ENCODE measurements around the gene LZTR1. TPM values are rescaled to one million over a fixed set of nuclear protein-coding genes. Genes with fewer than 3 reads are reported as not detected.

Gene LZTR1
- total RNA-seq, 1 experiment from 2014 or later: 37.2 TPM

DNA sequence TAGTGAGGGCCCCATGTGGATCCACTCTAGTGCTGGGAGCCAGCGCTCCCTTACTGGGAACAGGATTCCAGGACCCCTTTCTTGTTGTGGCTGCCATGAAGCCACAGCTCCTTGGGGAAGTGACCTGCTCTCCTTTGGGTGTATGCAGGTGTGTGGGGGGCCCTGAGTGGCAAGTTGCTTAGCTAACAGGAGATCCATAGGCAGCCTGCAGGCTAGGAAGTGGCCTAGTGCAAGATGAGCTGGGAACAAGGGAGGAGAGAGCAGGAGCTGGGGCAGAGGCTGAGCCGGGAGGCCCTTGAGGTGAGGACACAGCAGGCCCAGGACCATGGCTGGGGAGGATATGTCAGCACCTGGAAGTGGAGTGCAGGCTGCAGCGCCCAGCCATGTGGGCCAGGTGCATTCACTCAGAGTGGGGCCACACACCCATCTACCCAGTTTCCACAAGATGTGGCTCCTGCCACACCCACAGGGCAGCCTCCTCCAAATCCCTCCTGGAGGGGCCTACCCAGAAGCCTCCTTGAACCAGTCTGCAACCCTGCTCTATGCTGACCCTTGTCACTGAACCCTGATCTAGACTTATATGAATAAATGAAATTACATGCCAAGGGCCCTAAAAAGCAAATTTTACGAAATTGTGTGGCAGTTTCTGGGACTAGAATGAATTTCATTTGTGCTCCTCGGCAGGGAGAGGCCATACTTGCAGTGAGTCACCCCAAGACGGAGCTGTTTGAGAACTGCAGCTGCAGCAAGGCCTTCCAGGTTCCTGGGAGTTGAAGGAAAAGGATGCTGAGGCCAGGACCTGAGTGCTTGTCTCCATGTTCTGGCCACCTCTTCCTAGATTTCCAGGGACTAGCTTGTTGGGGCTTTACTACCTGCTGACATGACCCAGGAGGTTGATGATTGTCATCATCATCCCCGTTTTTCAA, 16.6 kb downstream of the LZTR1 start:
- H3K27me3 ChIP-seq (replicated peaks; ENCODE audit: control insufficient read depth, insufficient read depth, low read length): no peaks in the 10 kb centered on the region
- no peak overlapping the region for H3K4me3 ChIP-seq (ENCODE audit: low read depth, low read length)
- Mint-ChIP-seq H3K27me3 (ENCODE audit: insufficient read depth, unreplicated experiment) (no peaks in the 10 kb centered on the region), H3K4me1 (ENCODE audit: low read depth, unreplicated experiment) (peaks cover 10% of the 10 kb centered on the region), H3K36me3 (ENCODE audit: insufficient read depth, unreplicated experiment) (peaks cover 61% of the 10 kb centered on the region), H3K27ac (ENCODE audit: unreplicated experiment) (no peak overlapping the region), H3K4me3 (ENCODE audit: unreplicated experiment) (no peak overlapping the region), H3K9me3 (ENCODE audit: unreplicated experiment) (no peaks in the 10 kb centered on the region)
- ChIA-PET POLR2A (no interaction called here), CTCF (interaction anchor here (1.0 kb wide), 1 partner anchor 17 kb away, joined by 3 read pairs; the partner anchor contains the start of gene LZTR1)
- no peaks in the 10 kb centered on the region; the same call in 1 of the 2 replicates for H3K36me3 ChIP-seq (ENCODE audit: control insufficient read depth, insufficient read depth, low read length)
- TF ChIP-seq, protein P1, sequence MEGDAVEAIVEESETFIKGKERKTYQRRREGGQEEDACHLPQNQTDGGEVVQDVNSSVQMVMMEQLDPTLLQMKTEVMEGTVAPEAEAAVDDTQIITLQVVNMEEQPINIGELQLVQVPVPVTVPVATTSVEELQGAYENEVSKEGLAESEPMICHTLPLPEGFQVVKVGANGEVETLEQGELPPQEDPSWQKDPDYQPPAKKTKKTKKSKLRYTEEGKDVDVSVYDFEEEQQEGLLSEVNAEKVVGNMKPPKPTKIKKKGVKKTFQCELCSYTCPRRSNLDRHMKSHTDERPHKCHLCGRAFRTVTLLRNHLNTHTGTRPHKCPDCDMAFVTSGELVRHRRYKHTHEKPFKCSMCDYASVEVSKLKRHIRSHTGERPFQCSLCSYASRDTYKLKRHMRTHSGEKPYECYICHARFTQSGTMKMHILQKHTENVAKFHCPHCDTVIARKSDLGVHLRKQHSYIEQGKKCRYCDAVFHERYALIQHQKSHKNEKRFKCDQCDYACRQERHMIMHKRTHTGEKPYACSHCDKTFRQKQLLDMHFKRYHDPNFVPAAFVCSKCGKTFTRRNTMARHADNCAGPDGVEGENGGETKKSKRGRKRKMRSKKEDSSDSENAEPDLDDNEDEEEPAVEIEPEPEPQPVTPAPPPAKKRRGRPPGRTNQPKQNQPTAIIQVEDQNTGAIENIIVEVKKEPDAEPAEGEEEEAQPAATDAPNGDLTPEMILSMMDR (IDR thresholded peaks at IDR 0.05; ENCODE audit: insufficient read depth in 1 of 2, low read depth in 1 of 2, low read length in 1 of 2, severe bottlenecking in 1 of 2, unreplicated experiment in 1 of 2): no peak
- peaks cover 9% of the 10 kb centered on the region for H3K4me1 ChIP-seq
- BruUV-seq (replicated peaks): no TSS peak
- no peak for DNase-seq
- H3K9me3 ChIP-seq: no peaks in the 10 kb centered on the region
- intact Hi-C loops (cut with micrococcal nuclease; ENCODE audit: unreplicated experiment): no loop called here

DNA sequence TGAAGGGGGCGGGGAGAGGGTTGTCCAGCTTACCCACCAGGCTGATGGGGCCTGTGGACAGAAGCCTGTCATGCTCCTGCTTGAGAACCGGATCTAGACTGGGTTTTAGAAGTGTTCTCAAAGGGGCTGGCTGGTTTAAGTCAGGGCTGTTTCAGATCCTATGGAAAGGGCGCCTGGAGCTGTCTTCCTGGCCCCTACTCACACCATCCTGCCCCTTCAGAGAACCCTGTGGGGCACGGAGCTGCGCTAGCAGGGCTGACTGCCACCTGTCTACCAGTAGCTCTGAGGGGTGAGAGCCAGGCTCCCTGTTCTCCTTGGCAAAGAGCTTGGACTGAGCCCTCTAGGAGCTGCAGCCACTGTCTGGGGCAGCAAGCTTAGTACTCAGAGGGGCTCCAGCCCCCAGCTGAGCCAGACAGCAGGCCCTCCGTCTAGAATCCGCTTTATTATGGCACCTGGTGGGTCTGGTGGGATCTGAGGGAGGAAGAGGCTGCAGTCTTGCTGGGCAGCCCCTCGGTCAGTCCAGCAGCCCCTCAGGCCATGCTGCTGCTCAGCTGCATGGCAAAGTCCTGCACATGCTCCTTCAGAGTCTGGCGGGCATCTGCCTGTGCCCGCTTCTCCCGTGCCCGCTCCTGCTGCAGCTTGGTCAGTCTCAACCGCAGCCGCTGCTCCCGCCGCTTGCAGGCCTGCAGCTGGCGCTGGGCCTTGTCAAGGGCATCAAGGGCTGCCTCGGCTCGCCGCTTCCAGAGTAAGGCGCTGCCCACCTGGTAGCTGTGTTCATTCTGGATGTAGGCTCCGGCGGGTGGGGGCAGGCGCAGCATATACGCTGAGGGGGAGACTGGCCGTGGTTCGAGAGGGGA, 17.5 kb downstream of the LZTR1 start:
- peaks cover 9% of the 10 kb centered on the region for H3K4me1 ChIP-seq
- Mint-ChIP-seq H3K4me1 (ENCODE audit: low read depth, unreplicated experiment) (peaks cover 10% of the 10 kb centered on the region), H3K27me3 (ENCODE audit: insufficient read depth, unreplicated experiment) (no peaks in the 10 kb centered on the region), H3K9me3 (ENCODE audit: unreplicated experiment) (no peaks in the 10 kb centered on the region), H3K4me3 (ENCODE audit: unreplicated experiment) (peak overlapping the region; percentile 98), H3K27ac (ENCODE audit: unreplicated experiment) (peak overlapping the region; percentile 72), H3K36me3 (ENCODE audit: insufficient read depth, unreplicated experiment) (peaks cover 59% of the 10 kb centered on the region)
- no peak overlapping the region for H3K4me3 ChIP-seq (ENCODE audit: low read depth, low read length)
- intact Hi-C loops (cut with micrococcal nuclease; ENCODE audit: unreplicated experiment): loop anchor here (2.0 kb wide), 1 partner anchor 43 kb away; no protein-coding TSS in a partner anchor
- DNase-seq: no peak
- CTCF ChIA-PET: interaction anchor here (1.6 kb wide), 1 partner anchor 17 kb away, joined by 3 read pairs; the partner anchor contains the start of gene LZTR1
- no TSS peak for BruUV-seq (replicated peaks)
- TF ChIP-seq, protein P1 (IDR thresholded peaks at IDR 0.05; ENCODE audit: insufficient read depth in 1 of 2, low read depth in 1 of 2, low read length in 1 of 2, severe bottlenecking in 1 of 2, unreplicated experiment in 1 of 2): no peak
- H3K9me3 ChIP-seq: no peaks in the 10 kb centered on the region
- POLR2A ChIA-PET: no interaction called here
- H3K36me3 ChIP-seq (ENCODE audit: control insufficient read depth, insufficient read depth, low read length): no peaks in the 10 kb centered on the region; the same call in 1 of the 2 replicates
- H3K27me3 ChIP-seq (replicated peaks; ENCODE audit: control insufficient read depth, insufficient read depth, low read length): no peaks in the 10 kb centered on the region

Measured in Caco-2 (cell line).